IMR-90 (cell line): ENCODE data around the gene LAMC2. TPM values are rescaled to one million over a fixed set of nuclear protein-coding genes. Genes with fewer than 3 reads are reported as not detected.

Experiments used
- ATAC-seq: fragments of 200-7000 bp; cut with Tn5 transposase; 2 replicates; pipeline ENCODE4 v1.9.1; 2020; ENCODE audit warnings: low read depth, mild to moderate bottlenecking, moderate library complexity
- BruUV-seq: library from RNA; stranded (reverse); fragments of 400-500 nt; replicated peaks from 2 replicates; lab custom pipeline; 2021; lab: Mats Ljungman, UMichigan
- CTCF ChIA-PET: fragments of 300-600 bp; formaldehyde crosslinking; extraction: SDS; loops from one replicate; lab custom pipeline; 2021; ENCODE audit warnings: antibody characterized with exemption; lab: Yijun Ruan, JAX
- POLR2A ChIA-PET: fragments of 300-600 bp; sonication (Branson Sonifier 250); formaldehyde crosslinking; loops from one replicate; lab custom pipeline; 2022; ENCODE audit warnings: antibody characterized with exemption; ENCODE audit not compliant: unreplicated experiment; lab: Charles Lee
- DNase-seq: peaks from one replicate; pipeline ENCODE4 v3.0.0; 2013
- H2AFZ ChIP-seq: replicated peaks from 2 replicates; pipeline ENCODE3; 2013; ENCODE audit warnings: low read length, mild to moderate bottlenecking; ENCODE audit not compliant: poor library complexity
- H2AK5ac ChIP-seq: 2 replicates; pipeline ENCODE4 v1.6.1; 2013; ENCODE audit warnings: low read depth, low read length, inconsistent platforms
- H2AK9ac ChIP-seq: replicated peaks from 2 replicates; pipeline ENCODE3; 2013; ENCODE audit warnings: mild to moderate bottlenecking, low read depth, low read length, moderate library complexity; ENCODE audit not compliant: poor library complexity
- H2BK120ac ChIP-seq: 2 replicates; pipeline ENCODE4 v1.6.1; 2013; ENCODE audit warnings: low read depth, low read length, inconsistent platforms
- H2BK15ac ChIP-seq: 3 replicates; pipeline ENCODE4 v1.6.1; 2013; ENCODE audit warnings: low read depth, low read length, inconsistent platforms
- H2BK20ac ChIP-seq: 2 replicates; pipeline ENCODE4 v1.6.1; 2013; ENCODE audit warnings: low read depth, mild to moderate bottlenecking, inconsistent platforms, low read length, moderate library complexity
- H2BK5ac ChIP-seq: 2 replicates; pipeline ENCODE4 v1.6.1; 2013; ENCODE audit warnings: mild to moderate bottlenecking, low read depth, low read length, inconsistent platforms; ENCODE audit not compliant: poor library complexity, severe bottlenecking
- H3K14ac ChIP-seq: replicated peaks from 2 replicates; pipeline ENCODE4 v1.6.1; 2013; ENCODE audit warnings: low read depth, low read length, inconsistent platforms
- H3K18ac ChIP-seq: 2 replicates; pipeline ENCODE4 v1.6.1; 2013; ENCODE audit warnings: low read depth, low read length, control low read depth
- H3K23ac ChIP-seq: 2 replicates; pipeline ENCODE4 v1.6.1; 2013; ENCODE audit warnings: low read depth, low read length, inconsistent platforms
- H3K27ac ChIP-seq: 2 replicates; pipeline ENCODE4 v1.5.1; 2013; ENCODE audit warnings: mild to moderate bottlenecking, control low read depth, low read length; ENCODE audit not compliant: insufficient read depth
- H3K27me3 ChIP-seq: 2 replicates; pipeline ENCODE4 v1.6.1; 2013; ENCODE audit warnings: low read length; ENCODE audit not compliant: control insufficient read depth, insufficient read depth
- H3K36me3 ChIP-seq: 2 replicates; pipeline ENCODE4 v1.6.1; 2013; ENCODE audit warnings: low read length, mixed read lengths; ENCODE audit not compliant: control insufficient read depth, insufficient read depth
- H3K4ac ChIP-seq: 2 replicates; pipeline ENCODE4 v1.6.1; 2013; ENCODE audit warnings: low read depth, low read length, inconsistent platforms
- H3K4me1 ChIP-seq: 2 replicates; pipeline ENCODE4 v1.6.1; 2013; ENCODE audit warnings: low read length, mixed read lengths; ENCODE audit not compliant: control insufficient read depth, insufficient read depth
- H3K4me2 ChIP-seq: 2 replicates; pipeline ENCODE4 v1.6.1; 2013; ENCODE audit warnings: low read depth, mild to moderate bottlenecking, control low read depth, low read length, moderate library complexity
- H3K4me3 ChIP-seq: 2 replicates; pipeline ENCODE4 v1.5.1; 2013; ENCODE audit warnings: low read depth, mild to moderate bottlenecking, control low read depth, low read length, moderate library complexity; ENCODE audit not compliant: insufficient read depth
- H3K56ac ChIP-seq: 2 replicates; pipeline ENCODE4 v1.6.1; 2013; ENCODE audit warnings: low read length, inconsistent platforms; ENCODE audit not compliant: insufficient read depth; ENCODE audit errors: extremely low read depth
- H3K79me1 ChIP-seq, 2 experiments: 2 replicates each; pipeline ENCODE4 v1.6.1; 2013; ENCODE audit warnings: low read length in 2 of 2, inconsistent platforms in 1 of 2, low read depth in 1 of 2
- H3K9ac ChIP-seq: 2 replicates; pipeline ENCODE4 v1.6.1; 2013; ENCODE audit warnings: low read depth, low read length, control low read depth
- H3K9me1 ChIP-seq: 2 replicates; pipeline ENCODE4 v1.6.1; 2013; ENCODE audit warnings: low read length, inconsistent platforms; ENCODE audit not compliant: insufficient read depth
- H3K9me3 ChIP-seq: 2 replicates; pipeline ENCODE4 v1.6.1; 2013; ENCODE audit warnings: low read length; ENCODE audit not compliant: control insufficient read depth, insufficient read depth
- H4K20me1 ChIP-seq: 2 replicates; pipeline ENCODE4 v1.6.1; 2013; ENCODE audit warnings: low read length, inconsistent platforms; ENCODE audit not compliant: insufficient read depth
- H4K5ac ChIP-seq: 2 replicates; pipeline ENCODE4 v1.6.1; 2013; ENCODE audit warnings: mild to moderate bottlenecking, low read depth, low read length, control low read depth
- H4K8ac ChIP-seq, 2 experiments: 2 replicates each; pipeline ENCODE4 v1.6.1; 2013; ENCODE audit warnings: low read depth in 2 of 2, low read length in 2 of 2, control low read depth in 1 of 2, inconsistent platforms in 1 of 2
- H4K91ac ChIP-seq: 2 replicates; pipeline ENCODE4 v1.6.1; 2013; ENCODE audit warnings: low read depth, low read length, inconsistent platforms; ENCODE audit not compliant: insufficient read depth
- CEBPB ChIP-seq: IDR thresholded peaks from 2 replicates; pipeline ENCODE4 v1.6.1; 2012; ENCODE audit warnings: low read depth, low read length, improper control_type of control experiment
- ELK1 ChIP-seq: fragments of 150-350 bp; IDR thresholded peaks from 2 replicates; pipeline ENCODE4 v1.6.1; 2016; ENCODE audit warnings: low read depth, mild to moderate bottlenecking, low read length, moderate library complexity, borderline replicate concordance
- FOS ChIP-seq: fragments of 150-350 bp; IDR thresholded peaks from 2 replicates; pipeline ENCODE4 v1.6.1; 2016; ENCODE audit warnings: low read depth, low read length
- NFE2L2 ChIP-seq: fragments of 150-350 bp; IDR thresholded peaks from 2 replicates; pipeline ENCODE4 v1.6.1; 2016; ENCODE audit warnings: low read depth, mild to moderate bottlenecking, low read length
- RCOR1 ChIP-seq: IDR thresholded peaks from 2 replicates; pipeline ENCODE4 v1.6.1; 2012; ENCODE audit warnings: mild to moderate bottlenecking, low read length, improper control_type of control experiment; ENCODE audit not compliant: insufficient replicate concordance
- WGBS, 2 experiments: methylation state at CpG; one replicate each; pipeline versions ENCODE4 v1.1.5 to v1.1.7; 2013; ENCODE audit warnings: missing lambda C conversion rate in 2 of 2; ENCODE audit not compliant: insufficient read length in 1 of 2; ENCODE audit errors: extremely low coverage in 2 of 2; 5-methylcytosine and 5-hydroxymethylcytosine counted together
- dilution Hi-C: fragments of 300-500 bp; cut with HindIII; formaldehyde crosslinking; loops from one replicate; pipeline ENCODE4 v1.14.3; 2018; ENCODE audit warnings: low sequenced_read_pairs; ENCODE audit not compliant: unreplicated experiment
- in situ Hi-C: fragments of 300-500 bp; cut with MboI; formaldehyde crosslinking; loops from 3 replicates; pipeline ENCODE4 v1.14.3; 2019; ENCODE audit warnings: low sequenced_read_pairs, inconsistent platforms, mixed read lengths
- intact Hi-C: fragments of 100-400 bp; cut with micrococcal nuclease; formaldehyde crosslinking; loops from 2 replicates; pipeline ENCODE4 v1.10.0; 2022
- polyA plus RNA-seq, 3 experiments: library from polyadenylated mRNA; depleted of rRNA; stranded (reverse); fragments of >200 nt; gene quantifications; 2 replicates each; pipeline ENCODE4 v1.2.3, GENCODE V29; 2012; ENCODE audit warnings: low replicate concordance in 1 of 3
- total RNA-seq: library from RNA; depleted of rRNA; stranded (reverse); fragments of >200 nt; gene quantifications from 2 replicates; pipeline ENCODE4 v1.2.3, GENCODE V29; 2012

The LAMC2 gene
- total and polyA plus RNA-seq, 2 of the 4 experiments (the other 2 are of a cell fraction), result 2.3 to 2.8 TPM

- peak overlapping the region; percentile 12; the same call in 1 of the 2 replicates for H3K18ac ChIP-seq
- no peaks in the 10 kb centered on the region for H3K36me3 ChIP-seq
- DNase-seq (peak; percentile 95), ATAC-seq (peak; percentile 69)
- no peaks in the 10 kb centered on the region for H3K27me3 ChIP-seq
- peak overlapping the region; percentile 11; the same call in 1 of the 2 replicates for H4K5ac ChIP-seq
- H2AFZ ChIP-seq, result no peak overlapping the region
- H3K9ac ChIP-seq, result no peak overlapping the region
- H3K23ac ChIP-seq, result peak overlapping the region; percentile 63
- peak overlapping the region; percentile 93 for H2BK120ac ChIP-seq
- no peaks in the 10 kb centered on the region for H3K9me3 ChIP-seq
- ChIA-PET POLR2A (no interaction called here), CTCF (no interaction called here)
- WGBS, 2 experiments, result no CpG with 5 or more reads among the region's 3 CpGs
- no peaks in the 10 kb centered on the region for H3K79me1 ChIP-seq
- no peaks in the 10 kb centered on the region for H4K20me1 ChIP-seq
- BruUV-seq, result no TSS peak
- peak overlapping the region; percentile 79 for H4K91ac ChIP-seq
- TF ChIP-seq NFE2L2 (no peak), ELK1 (no peak), CEBPB (peak; percentile 9; the same call in 1 of the 2 replicates), FOS (peak; percentile 84), RCOR1 (peak; percentile 49)
- intact Hi-C loops (no loop called here), dilution Hi-C loops (no loop called here), in situ Hi-C loops (no loop called here)
- peak overlapping the region; percentile 16 to 62 for H4K8ac ChIP-seq
- peak overlapping the region; percentile 57 for H2AK5ac ChIP-seq
- peak overlapping the region; percentile 76 for H3K4ac ChIP-seq
- H3K4me1 ChIP-seq, result peaks cover 8% of the 10 kb centered on the region
- no peak overlapping the region; the same call in 1 of the 2 replicates for H3K27ac ChIP-seq
- no peak overlapping the region for H3K4me3 ChIP-seq
- H3K56ac ChIP-seq, result peak overlapping the region; percentile 5; the same call in 1 of the 2 replicates
- peak overlapping the region; percentile 6; the same call in 1 of the 2 replicates for H3K4me2 ChIP-seq
- peaks cover 5% of the 10 kb centered on the region for H3K9me1 ChIP-seq
- H2BK5ac ChIP-seq, result peak overlapping the region; percentile 61
- peak overlapping the region; percentile 87 for H2BK20ac ChIP-seq
- peak overlapping the region; percentile 37; the same call in 1 of the 3 replicates for H2BK15ac ChIP-seq
- no peak overlapping the region for H2AK9ac ChIP-seq
- peak overlapping the region; percentile 66 for H3K14ac ChIP-seq
Observed at GRCh38 chr1:183163316-183163715, 22.7 kb upstream of the LAMC2 start.
